ENCODE results near the gene BTNL3. TPM values are rescaled to one million over a fixed set of nuclear protein-coding genes. Genes with fewer than 3 reads are reported as not detected.

Gene BTNL3
- total RNA-seq, 1 experiment from 2014 or later, result not detected

DNA sequence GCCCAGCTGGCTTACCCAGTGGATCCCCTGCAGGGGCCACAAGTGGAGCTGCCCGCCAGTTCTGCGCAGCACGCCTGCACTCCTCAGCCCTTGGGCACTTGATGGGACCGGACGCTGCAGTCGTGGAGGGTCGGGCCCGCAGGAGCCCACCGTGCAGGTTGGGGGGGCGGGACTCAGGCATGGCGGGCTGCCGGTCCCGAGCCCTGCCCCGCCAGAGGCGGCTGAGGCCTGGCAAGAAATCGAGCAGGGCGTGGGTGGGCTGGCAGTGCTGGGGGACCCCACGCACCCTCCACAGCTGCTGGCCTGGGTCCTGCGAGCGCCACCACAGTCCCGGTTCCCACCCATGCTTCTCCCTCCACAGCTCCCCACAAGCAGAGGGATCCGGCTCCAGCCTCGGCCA is 19.2 kb upstream of the BTNL3 start:
- no TSS peak for BruUV-seq (replicated peaks)
- TF ChIP-seq, protein P1, sequence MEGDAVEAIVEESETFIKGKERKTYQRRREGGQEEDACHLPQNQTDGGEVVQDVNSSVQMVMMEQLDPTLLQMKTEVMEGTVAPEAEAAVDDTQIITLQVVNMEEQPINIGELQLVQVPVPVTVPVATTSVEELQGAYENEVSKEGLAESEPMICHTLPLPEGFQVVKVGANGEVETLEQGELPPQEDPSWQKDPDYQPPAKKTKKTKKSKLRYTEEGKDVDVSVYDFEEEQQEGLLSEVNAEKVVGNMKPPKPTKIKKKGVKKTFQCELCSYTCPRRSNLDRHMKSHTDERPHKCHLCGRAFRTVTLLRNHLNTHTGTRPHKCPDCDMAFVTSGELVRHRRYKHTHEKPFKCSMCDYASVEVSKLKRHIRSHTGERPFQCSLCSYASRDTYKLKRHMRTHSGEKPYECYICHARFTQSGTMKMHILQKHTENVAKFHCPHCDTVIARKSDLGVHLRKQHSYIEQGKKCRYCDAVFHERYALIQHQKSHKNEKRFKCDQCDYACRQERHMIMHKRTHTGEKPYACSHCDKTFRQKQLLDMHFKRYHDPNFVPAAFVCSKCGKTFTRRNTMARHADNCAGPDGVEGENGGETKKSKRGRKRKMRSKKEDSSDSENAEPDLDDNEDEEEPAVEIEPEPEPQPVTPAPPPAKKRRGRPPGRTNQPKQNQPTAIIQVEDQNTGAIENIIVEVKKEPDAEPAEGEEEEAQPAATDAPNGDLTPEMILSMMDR (IDR thresholded peaks at IDR 0.05; ENCODE audit: unreplicated experiment), result no peak
- no peak for DNase-seq
- Mint-ChIP-seq H3K4me1 (ENCODE audit: low read depth, unreplicated experiment) (no peaks in the 10 kb centered on the region), H3K9me3 (ENCODE audit: low read depth, unreplicated experiment) (peaks cover 8% of the 10 kb centered on the region), H3K27ac (ENCODE audit: unreplicated experiment) (no peak overlapping the region), H3K27me3 (ENCODE audit: unreplicated experiment) (no peaks in the 10 kb centered on the region), H3K4me3 (ENCODE audit: low read depth, unreplicated experiment) (no peak overlapping the region), H3K36me3 (ENCODE audit: insufficient read depth, unreplicated experiment) (no peaks in the 10 kb centered on the region)
- intact Hi-C loops (cut with micrococcal nuclease; ENCODE audit: unreplicated experiment), result no loop called here
- CTCF ChIA-PET, result no interaction called here

DNA sequence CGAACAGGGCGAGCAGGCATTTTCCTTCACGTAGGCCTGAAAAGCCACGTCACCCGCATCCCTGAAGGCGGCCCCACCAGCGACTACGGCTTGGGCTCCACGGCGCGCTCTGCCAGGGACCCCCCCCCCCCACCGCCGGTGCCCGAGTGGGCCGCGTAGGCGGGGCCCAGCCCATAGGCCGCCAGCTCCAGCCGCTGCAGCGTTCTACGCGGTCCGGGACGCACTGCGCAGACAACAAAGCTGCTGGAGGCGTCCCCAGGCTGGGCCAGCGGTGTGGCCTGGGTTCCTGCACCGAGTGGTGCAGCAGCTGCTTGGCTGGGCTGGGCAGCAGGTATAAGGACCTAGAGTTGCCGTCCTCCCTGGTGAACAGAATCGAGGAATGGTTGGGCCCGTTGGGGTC is 18.3 kb upstream of the BTNL3 start:
- Mint-ChIP-seq H3K27ac (ENCODE audit: unreplicated experiment) (no peak overlapping the region), H3K27me3 (ENCODE audit: unreplicated experiment) (no peaks in the 10 kb centered on the region), H3K9me3 (ENCODE audit: low read depth, unreplicated experiment) (peaks cover 8% of the 10 kb centered on the region), H3K4me3 (ENCODE audit: low read depth, unreplicated experiment) (no peak overlapping the region), H3K4me1 (ENCODE audit: low read depth, unreplicated experiment) (peaks cover 4% of the 10 kb centered on the region), H3K36me3 (ENCODE audit: insufficient read depth, unreplicated experiment) (no peaks in the 10 kb centered on the region)
- BruUV-seq (replicated peaks), result no TSS peak
- TF ChIP-seq, protein P1 (IDR thresholded peaks at IDR 0.05; ENCODE audit: unreplicated experiment), result no peak
- CTCF ChIA-PET, result no interaction called here
- intact Hi-C loops (cut with micrococcal nuclease; ENCODE audit: unreplicated experiment), result no loop called here
- no peak for DNase-seq

DNA sequence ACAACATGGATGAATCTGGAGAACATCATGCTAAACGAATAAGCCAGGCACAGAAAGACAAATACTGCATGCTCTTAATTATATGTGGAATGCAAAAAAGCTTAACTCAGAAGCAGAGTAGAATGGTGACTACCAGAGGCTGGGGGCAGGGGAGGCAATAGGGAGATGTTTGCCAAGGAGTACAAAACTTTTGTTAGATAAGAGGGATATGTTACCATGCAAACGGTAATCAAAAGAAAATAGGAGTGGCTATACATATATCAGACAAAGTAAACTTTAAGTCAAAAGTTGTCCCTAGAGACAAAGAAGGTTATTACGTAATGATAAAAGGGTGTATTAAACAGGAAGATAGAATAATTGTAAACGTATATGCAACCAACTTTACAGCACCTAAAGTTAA is 17.8 kb upstream of the BTNL3 start:
- TF ChIP-seq, protein P1 (IDR thresholded peaks at IDR 0.05; ENCODE audit: unreplicated experiment), result no peak
- H3K9me3 Mint-ChIP-seq (ENCODE audit: low read depth, unreplicated experiment), result peaks cover 8% of the 10 kb centered on the region
- H3K27me3 Mint-ChIP-seq (ENCODE audit: unreplicated experiment), result no peaks in the 10 kb centered on the region
- no peaks in the 10 kb centered on the region for H3K36me3 Mint-ChIP-seq (ENCODE audit: insufficient read depth, unreplicated experiment)
- DNase-seq, result no peak
- H3K27ac Mint-ChIP-seq (ENCODE audit: unreplicated experiment), result no peak overlapping the region
- no TSS peak for BruUV-seq (replicated peaks)
- intact Hi-C loops (cut with micrococcal nuclease; ENCODE audit: unreplicated experiment), result no loop called here
- CTCF ChIA-PET, result no interaction called here
- peaks cover 10% of the 10 kb centered on the region for H3K4me1 Mint-ChIP-seq (ENCODE audit: low read depth, unreplicated experiment)
- H3K4me3 Mint-ChIP-seq (ENCODE audit: low read depth, unreplicated experiment), result no peak overlapping the region

DNA sequence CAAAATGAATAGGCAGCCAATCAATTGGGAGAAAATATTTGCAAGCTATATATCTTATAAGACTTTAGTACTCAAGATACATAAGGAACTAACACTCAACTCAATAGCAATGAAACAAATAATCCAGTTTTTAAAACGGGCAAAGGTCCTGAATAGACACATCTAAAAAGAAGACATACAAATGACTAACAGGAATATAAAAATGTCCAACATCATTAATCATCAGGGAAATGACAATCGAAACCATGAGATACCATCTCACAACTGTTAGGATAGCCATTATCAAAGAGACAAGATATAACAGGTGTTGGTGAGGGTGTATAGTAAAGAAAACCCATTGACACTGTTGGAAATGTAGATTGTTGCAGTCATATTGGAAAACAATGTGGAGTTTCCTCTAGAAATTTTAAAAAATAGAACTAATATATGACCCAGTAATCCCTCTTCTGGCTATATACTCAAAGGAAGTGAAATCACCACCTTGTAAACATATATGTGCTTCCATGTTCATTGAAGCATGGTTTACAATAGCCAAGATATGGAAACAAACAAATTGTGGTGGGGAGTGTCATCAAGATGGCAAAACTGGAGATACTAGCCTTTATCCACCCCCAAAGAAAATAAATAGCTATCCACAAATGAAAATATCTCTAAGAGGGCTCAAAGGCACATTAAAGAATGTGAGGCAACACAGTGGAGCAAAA is 13.9 kb upstream of the BTNL3 start:
- peaks cover 28% of the 10 kb centered on the region for H3K4me1 Mint-ChIP-seq (ENCODE audit: low read depth, unreplicated experiment)
- intact Hi-C loops (cut with micrococcal nuclease; ENCODE audit: unreplicated experiment), result no loop called here
- no peaks in the 10 kb centered on the region for H3K36me3 Mint-ChIP-seq (ENCODE audit: insufficient read depth, unreplicated experiment)
- no peak overlapping the region for H3K27ac Mint-ChIP-seq (ENCODE audit: unreplicated experiment)
- CTCF ChIA-PET, result no interaction called here
- no peaks in the 10 kb centered on the region for H3K27me3 Mint-ChIP-seq (ENCODE audit: unreplicated experiment)
- no TSS peak for BruUV-seq (replicated peaks)
- H3K4me3 Mint-ChIP-seq (ENCODE audit: low read depth, unreplicated experiment), result no peak overlapping the region
- peaks cover 8% of the 10 kb centered on the region for H3K9me3 Mint-ChIP-seq (ENCODE audit: low read depth, unreplicated experiment)
- DNase-seq, result no peak
- TF ChIP-seq, protein P1 (IDR thresholded peaks at IDR 0.05; ENCODE audit: unreplicated experiment), result no peak
